ENCODE data around the gene ATG16L2. TPM values are rescaled to one million over a fixed set of nuclear protein-coding genes. Genes with fewer than 3 reads are reported as not detected.
"Not testable (repeated sequence)": the region's sequence is repeated elsewhere in the genome, so short reads cannot be mapped to it uniquely, and the experiment has no call there.

Gene ATG16L2
- total RNA-seq, 4 donors from 2014 or later = 22.1 to 45.1 (median 40.6) TPM

DNA sequence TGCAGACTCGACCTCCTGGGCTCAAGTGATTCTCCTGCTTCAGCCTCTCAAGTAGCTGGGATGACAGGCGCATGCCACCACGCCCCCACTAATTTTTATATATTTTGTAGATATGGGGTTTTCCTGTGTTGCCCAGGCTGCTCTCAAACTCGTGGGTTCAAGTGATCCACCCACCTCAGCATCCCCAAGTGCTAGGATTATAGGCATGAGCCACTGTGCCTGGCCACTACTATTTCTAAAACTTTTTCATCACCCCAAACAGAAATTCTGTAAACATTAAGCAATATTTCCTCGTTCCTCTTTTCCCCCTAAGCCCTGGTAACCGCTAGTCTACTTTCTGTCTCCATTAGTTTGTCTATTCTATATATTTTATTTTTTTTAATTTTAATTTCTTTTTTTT lies 9.0 kb upstream of the ATG16L2 start:
- Histone ChIP-seq H3K9me3 (no peaks in the 10 kb centered on the region), H3K27ac (no peak overlapping the region), H3K4me1 (no peaks in the 10 kb centered on the region), H3K4me3 (replicated peaks in 1 of 3) (no peak overlapping the region), H3K27me3 (no peaks in the 10 kb centered on the region), H3K36me3 (no peaks in the 10 kb centered on the region)
- intact Hi-C loops (cut with DNase I) = no loop called here
- TF ChIP-seq, protein P1, sequence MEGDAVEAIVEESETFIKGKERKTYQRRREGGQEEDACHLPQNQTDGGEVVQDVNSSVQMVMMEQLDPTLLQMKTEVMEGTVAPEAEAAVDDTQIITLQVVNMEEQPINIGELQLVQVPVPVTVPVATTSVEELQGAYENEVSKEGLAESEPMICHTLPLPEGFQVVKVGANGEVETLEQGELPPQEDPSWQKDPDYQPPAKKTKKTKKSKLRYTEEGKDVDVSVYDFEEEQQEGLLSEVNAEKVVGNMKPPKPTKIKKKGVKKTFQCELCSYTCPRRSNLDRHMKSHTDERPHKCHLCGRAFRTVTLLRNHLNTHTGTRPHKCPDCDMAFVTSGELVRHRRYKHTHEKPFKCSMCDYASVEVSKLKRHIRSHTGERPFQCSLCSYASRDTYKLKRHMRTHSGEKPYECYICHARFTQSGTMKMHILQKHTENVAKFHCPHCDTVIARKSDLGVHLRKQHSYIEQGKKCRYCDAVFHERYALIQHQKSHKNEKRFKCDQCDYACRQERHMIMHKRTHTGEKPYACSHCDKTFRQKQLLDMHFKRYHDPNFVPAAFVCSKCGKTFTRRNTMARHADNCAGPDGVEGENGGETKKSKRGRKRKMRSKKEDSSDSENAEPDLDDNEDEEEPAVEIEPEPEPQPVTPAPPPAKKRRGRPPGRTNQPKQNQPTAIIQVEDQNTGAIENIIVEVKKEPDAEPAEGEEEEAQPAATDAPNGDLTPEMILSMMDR (IDR thresholded peaks at IDR 0.05) = no peak
- no peak for TF ChIP-seq POLR2A (IDR thresholded peaks at IDR 0.05)
- WGBS, 2 donors = 87 to 89% methylated on average over 6 of the region's 6 CpGs
- DNase-seq = no peak

DNA sequence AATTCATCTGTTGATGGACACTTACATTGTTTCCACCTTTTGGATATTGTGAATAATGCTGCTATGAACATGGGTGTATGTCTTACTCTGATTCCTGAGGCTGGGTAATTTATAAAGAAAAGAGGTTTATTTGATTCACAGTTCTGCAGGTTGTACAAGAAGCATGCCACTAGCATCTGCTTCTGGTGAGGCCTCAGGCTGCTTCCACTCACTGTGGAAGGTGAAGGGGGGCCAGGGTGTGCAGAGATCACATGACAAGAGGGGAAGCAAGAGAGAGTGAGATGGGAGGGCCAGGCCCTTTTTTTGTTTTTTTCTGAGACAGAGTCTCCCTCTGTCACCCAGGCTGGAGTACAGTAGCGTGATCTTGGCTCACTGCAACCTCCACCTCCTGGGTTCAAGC lies 7.8 kb upstream of the ATG16L2 start:
- H3K9me3 ChIP-seq; H3K4me3 ChIP-seq (replicated peaks in 1 of 3); H3K27me3 ChIP-seq; H3K36me3 ChIP-seq; H3K4me1 ChIP-seq; H3K27ac ChIP-seq; intact Hi-C loops (cut with DNase I); DNase-seq: not testable (repeated sequence)
- 90 to 91% methylated on average over 1 of the region's 1 CpG for WGBS, 2 donors

DNA sequence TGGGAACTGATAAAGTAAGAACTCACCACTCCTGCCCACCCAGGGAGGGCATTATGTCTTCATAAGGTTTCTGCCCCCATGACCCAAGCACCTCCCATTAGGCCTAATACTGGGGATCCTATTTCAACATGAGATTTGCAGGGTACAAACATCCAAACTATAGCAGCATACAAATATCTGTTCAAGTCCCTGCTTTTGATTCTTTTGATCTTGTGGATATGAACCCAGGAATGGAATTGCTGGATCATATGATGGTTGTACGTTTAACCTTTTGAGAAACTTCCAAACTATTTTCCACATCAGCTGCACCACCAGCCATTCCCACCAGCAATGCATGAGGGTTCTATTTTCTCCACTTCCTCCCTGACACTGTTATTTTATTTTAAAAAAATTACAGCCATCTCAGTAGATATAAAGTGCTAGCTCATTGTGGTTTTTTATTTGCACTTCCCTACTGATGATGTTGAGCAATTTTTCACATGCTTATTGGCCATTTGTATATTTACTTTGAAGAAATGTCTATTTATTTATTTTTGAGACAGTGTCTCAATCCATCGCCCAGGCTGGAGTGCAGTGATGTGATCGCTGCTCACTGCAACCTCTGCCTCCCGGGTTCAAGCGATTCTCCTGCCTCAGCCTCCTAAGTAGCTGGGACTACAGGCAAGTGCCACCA lies 7.1 kb upstream of the ATG16L2 start:
- H3K9me3 ChIP-seq = no peaks in the 10 kb centered on the region
- peaks cover 0 to 11% of the 10 kb centered on the region in 2 donors for H3K4me1 ChIP-seq
- 80 to 91% methylated on average over 5 of the region's 5 CpGs for WGBS, 2 donors
- TF ChIP-seq, protein P1 (IDR thresholded peaks at IDR 0.05) = no peak
- no peak for TF ChIP-seq POLR2A (IDR thresholded peaks at IDR 0.05)
- no peaks in the 10 kb centered on the region for H3K36me3 ChIP-seq
- no peak for DNase-seq
- intact Hi-C loops (cut with DNase I) = no loop called here
- no peak overlapping the region for H3K27ac ChIP-seq
- H3K4me3 ChIP-seq (replicated peaks in 1 of 3) = no peak overlapping the region
- no peaks in the 10 kb centered on the region for H3K27me3 ChIP-seq

DNA sequence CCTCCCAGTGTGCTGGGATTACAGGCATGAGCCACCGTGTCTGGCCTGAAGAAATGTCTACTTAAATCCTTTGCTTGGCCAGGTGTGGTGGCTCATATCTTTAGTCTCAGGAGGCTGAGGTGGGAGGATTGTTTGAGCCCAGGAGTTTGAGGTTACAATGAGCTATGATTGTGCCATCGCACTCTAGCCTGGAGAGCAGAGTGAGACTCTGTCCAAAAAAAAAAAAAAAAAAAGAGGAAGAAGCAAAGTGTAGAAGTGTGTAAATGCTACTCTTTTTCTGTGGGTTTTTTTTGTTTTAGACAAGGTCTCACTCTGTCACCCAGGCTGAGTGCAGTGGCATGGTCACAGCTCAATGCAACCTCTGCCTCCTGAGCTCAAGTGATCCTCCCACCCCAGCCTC lies 6.4 kb upstream of the ATG16L2 start:
- no peaks in the 10 kb centered on the region for H3K9me3 ChIP-seq
- TF ChIP-seq, protein P1 (IDR thresholded peaks at IDR 0.05) = no peak
- TF ChIP-seq POLR2A (IDR thresholded peaks at IDR 0.05) = no peak
- H3K27ac ChIP-seq = no peak overlapping the region
- H3K36me3 ChIP-seq = no peaks in the 10 kb centered on the region
- H3K4me1 ChIP-seq = peaks cover 4 to 16% of the 10 kb centered on the region in 2 donors
- no peak for DNase-seq
- H3K27me3 ChIP-seq = no peaks in the 10 kb centered on the region
- no peak overlapping the region for H3K4me3 ChIP-seq (replicated peaks in 1 of 3)
- intact Hi-C loops (cut with DNase I) = no loop called here
- WGBS, 2 donors = 78 to 81% methylated on average over 2 of the region's 2 CpGs

DNA sequence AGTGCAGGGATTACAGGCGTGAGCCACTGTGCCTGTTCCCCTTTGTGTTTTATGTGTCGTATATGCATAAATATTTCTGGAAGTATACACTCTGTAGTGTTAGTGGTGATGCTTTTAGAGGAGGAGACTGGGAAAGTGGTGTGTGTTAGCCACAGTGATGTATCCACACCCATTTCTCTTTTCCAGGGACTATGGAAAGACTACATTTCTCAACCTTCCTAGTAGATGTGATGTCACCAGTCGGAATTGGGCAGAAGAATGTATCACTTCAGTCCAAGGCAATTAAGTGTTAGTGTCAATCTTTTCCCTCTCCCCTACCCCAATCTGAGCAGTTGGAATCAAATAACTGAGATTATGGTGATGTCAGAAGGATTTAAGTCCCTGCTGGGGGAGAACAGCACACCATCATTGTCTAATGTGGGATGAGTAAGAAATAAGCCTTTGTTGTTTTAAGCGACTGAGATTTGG lies 5.8 kb upstream of the ATG16L2 start:
- H3K9me3 ChIP-seq = no peaks in the 10 kb centered on the region
- TF ChIP-seq, protein P1 (IDR thresholded peaks at IDR 0.05) = no peak
- TF ChIP-seq POLR2A (IDR thresholded peaks at IDR 0.05) = no peak
- no peaks in the 10 kb centered on the region for H3K27me3 ChIP-seq
- H3K4me1 ChIP-seq = peaks cover 10 to 19% of the 10 kb centered on the region in 2 donors
- H3K4me3 ChIP-seq (replicated peaks in 1 of 3) = no peak overlapping the region
- no peak overlapping the region for H3K27ac ChIP-seq
- H3K36me3 ChIP-seq = no peaks in the 10 kb centered on the region
- intact Hi-C loops (cut with DNase I) = no loop called here
- DNase-seq = no peak
- 94% methylated on average over 4 of the region's 4 CpGs for WGBS, 2 donors

DNA sequence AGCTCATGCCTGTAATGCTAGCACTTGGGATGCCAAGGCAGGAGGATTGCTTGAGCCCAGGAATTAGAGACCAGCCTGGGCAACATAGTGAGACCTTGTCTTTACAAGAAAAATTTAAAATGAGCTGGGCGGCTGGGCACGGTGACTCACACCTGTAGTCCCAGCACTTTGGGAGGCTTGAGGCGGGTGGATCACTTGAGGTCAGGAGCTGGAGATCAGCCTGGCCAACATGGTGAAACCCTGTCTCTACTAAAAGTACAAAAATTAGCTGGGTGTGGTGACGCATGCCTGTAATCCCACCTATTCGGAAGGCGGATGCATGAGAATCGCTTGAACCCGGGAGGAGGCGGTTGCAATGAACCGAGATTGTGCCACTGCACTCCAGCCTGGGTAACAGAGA lies 2.5 kb upstream of the ATG16L2 start:
- H3K4me3 ChIP-seq (replicated peaks in 1 of 3); intact Hi-C loops (cut with DNase I); H3K27me3 ChIP-seq; DNase-seq; H3K9me3 ChIP-seq; H3K27ac ChIP-seq; H3K36me3 ChIP-seq: not testable (repeated sequence)
- 96 to 98% methylated on average over 10 of the region's 10 CpGs for WGBS, 2 donors
- H3K4me1 ChIP-seq = peaks cover 24 to 30% of the 10 kb centered on the region in 2 donors

Data from thyroid gland (tissue), 4 donors.